Kidney epithelial cell (primary cell): ENCODE results near the gene PSMB3. TPM values are rescaled to one million over a fixed set of nuclear protein-coding genes. Genes with fewer than 3 reads are reported as not detected.
"Not testable (repeated sequence)": the region's sequence is repeated elsewhere in the genome, so short reads cannot be mapped to it uniquely, and the experiment has no call there.

Source experiments
- DNase-seq: peaks from one replicate; pipeline ENCODE4 v3.0.0-alpha.2; 2010; ENCODE audit warnings: low read depth
- H3K27me3 ChIP-seq: 2 replicates; pipeline ENCODE4 v1.6.0; 2011; ENCODE audit warnings: low read length; ENCODE audit not compliant: control insufficient read depth, insufficient read depth
- H3K36me3 ChIP-seq: 2 replicates; pipeline ENCODE4 v1.5.1; 2011; ENCODE audit warnings: low read length; ENCODE audit not compliant: control insufficient read depth, insufficient read depth
- H3K4me3 ChIP-seq: 2 replicates; pipeline ENCODE4 v1.5.1; 2011; ENCODE audit warnings: low read depth, mild to moderate bottlenecking, control low read depth, low read length
- CTCF ChIP-seq: IDR thresholded peaks from 2 replicates; pipeline ENCODE4 v1.5.1; 2011; ENCODE audit warnings: mild to moderate bottlenecking, moderate library complexity, low read length, control low read depth, inconsistent platforms; ENCODE audit not compliant: insufficient read depth, poor library complexity, severe bottlenecking
- total RNA-seq: library from RNA; depleted of rRNA; stranded (reverse); fragments of >200 nt; gene quantifications from 2 replicates; pipeline ENCODE4 v1.2.3, GENCODE V29; 2015

Gene PSMB3
- total RNA-seq, 1 donor from 2014 or later, result 166 TPM

- TF ChIP-seq CTCF, result no peak
- no peak for DNase-seq
- no peaks in the 10 kb centered on the region for H3K27me3 ChIP-seq
- H3K36me3 ChIP-seq, result peaks cover 3% of the 10 kb centered on the region
- no peak overlapping the region for H3K4me3 ChIP-seq
Measured at GRCh38 chr17:38779965-38780752, 27.6 kb downstream of the PSMB3 start.

- H3K36me3 ChIP-seq, result peaks cover 3% of the 10 kb centered on the region
- TF ChIP-seq CTCF, result no peak
- H3K4me3 ChIP-seq, result no peak overlapping the region
- no peak for DNase-seq
- no peaks in the 10 kb centered on the region for H3K27me3 ChIP-seq
Measured at GRCh38 chr17:38783227-38783626, 30.7 kb downstream of the PSMB3 start.

DNA sequence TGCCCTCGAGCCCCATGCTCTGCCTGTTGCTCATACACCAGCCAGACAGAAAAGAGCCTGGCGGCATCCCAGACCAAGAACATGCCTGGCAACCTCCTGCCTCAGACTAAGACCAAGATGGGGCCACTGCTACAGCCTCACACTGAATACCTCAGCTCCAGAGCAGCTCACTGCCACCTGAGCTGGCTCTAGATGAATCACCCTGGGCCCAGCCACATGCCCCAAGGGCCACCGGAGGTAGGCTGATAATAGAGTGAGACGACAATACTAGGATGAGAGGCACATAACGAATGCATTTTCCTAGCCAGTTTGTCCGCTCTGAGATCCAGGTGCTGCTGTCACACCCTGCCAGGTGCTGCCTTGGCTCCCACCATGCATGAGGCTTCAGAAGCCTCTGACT lies 33.8 kb downstream of the PSMB3 start:
- no peak for TF ChIP-seq CTCF
- H3K36me3 ChIP-seq, result peaks cover 1% of the 10 kb centered on the region
- DNase-seq, result no peak
- H3K4me3 ChIP-seq, result no peak overlapping the region
- no peaks in the 10 kb centered on the region for H3K27me3 ChIP-seq

DNA sequence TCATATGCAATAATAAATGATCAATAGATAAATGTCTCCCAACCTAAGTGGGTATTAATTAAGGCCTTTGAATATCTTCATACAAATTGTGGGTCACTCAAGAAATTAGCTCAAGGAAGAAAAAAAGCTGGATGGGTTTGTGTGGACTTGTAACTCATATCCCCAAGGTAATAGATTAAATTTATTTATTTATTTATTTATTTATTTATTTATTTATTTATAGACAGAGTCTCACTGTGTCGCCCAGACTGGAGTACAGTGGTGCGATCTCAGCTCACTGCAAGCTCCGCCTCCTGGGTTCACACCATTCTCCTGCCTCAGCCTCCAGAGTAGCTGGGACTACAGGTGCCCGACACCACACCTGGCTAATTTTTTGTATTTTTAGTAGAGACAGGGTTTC lies 35.5 kb downstream of the PSMB3 start:
- not testable (repeated sequence) for H3K27me3 ChIP-seq, H3K36me3 ChIP-seq, H3K4me3 ChIP-seq, DNase-seq

- Histone ChIP-seq H3K36me3 (no peaks in the 10 kb centered on the region), H3K27me3 (no peaks in the 10 kb centered on the region), H3K4me3 (no peak overlapping the region)
- TF ChIP-seq CTCF, result no peak
- DNase-seq, result no peak
Measured at GRCh38 chr17:38789185-38789584, 36.6 kb downstream of the PSMB3 start.

DNA sequence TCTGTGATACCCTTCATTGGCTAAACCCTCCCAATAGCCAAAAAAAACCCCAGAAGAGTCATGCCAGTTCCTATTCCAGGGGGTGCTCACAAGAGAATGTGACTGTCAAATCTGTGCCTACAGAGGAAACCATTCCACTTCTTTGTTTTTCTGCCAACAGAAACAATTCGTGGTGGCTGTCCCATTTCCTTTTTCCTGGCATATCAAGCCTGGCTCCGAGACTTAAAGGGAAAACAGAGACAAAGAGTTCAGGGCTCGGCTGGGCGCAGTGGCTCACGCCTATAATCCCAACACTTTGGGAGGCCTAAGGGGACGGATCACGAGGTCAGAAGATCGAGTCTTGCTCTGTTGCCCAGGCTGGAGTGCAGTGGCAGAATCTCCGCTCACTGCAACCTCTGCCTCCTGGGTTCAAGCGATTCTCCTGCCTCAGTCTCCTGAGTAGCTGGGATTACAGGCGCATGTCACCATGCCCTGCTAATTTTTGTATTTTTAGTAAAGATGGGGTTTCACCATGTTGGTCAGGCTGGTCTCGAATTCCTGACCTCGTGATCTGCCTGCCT lies 37.7 kb downstream of the PSMB3 start:
- not testable (repeated sequence) for H3K36me3 ChIP-seq, DNase-seq, H3K27me3 ChIP-seq, H3K4me3 ChIP-seq

GRCh38 chr17:38791162-38791561 lies 38.6 kb downstream of the PSMB3 start:
- Histone ChIP-seq H3K36me3 (no peaks in the 10 kb centered on the region), H3K4me3 (no peak overlapping the region), H3K27me3 (no peaks in the 10 kb centered on the region)
- TF ChIP-seq CTCF, result no peak
- no peak for DNase-seq
